Ovary (tissue), 3 donors: ENCODE data around the gene GPT2.

Experiments used
- EP300 ChIP-seq: sonication (generic); formaldehyde crosslinking; IDR thresholded peaks from one replicate; pipeline ENCODE4 v1.6.1; 2017; ENCODE audit warnings: antibody characterized with exemption
- POLR2A ChIP-seq: fragments of 450-650 bp; IDR thresholded peaks from one replicate; pipeline ENCODE4 v1.6.1; 2017; ENCODE audit warnings: antibody characterized with exemption, mild to moderate bottlenecking, moderate library complexity
- TF ChIP-seq, protein P1 (sequence below), 3 donors: fragments of 450-650 bp in 2 of 3; fragments of 200-600 bp in 1 of 3; IDR thresholded peaks; one replicate each; pipeline versions ENCODE4 v1.5.1 to v1.8.0; 2016 to 2022; ENCODE audit warnings: antibody characterized with exemption in 3 of 3, mild to moderate bottlenecking in 1 of 3
- donor health status: DM: no; HTN: no; CAD: no.

DNA sequence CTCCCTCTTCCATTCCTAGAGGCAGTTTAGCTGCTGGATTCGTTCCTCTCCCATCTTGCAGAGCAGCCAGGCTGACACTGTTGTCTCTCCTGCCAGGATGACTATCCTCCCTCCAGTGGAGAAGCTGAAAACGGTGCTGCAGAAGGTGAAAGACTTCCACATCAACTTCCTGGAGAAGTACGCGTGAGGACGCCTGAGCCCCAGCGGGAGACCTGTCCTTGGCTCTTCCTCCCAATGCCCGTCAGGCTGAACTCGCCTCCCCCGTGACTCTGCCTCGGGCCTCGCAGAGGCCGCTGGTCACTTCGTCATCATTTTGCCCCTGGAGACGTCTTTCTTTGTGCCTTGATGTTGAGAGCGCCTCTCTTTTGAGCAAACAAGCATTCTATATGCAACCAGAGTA is 44.6 kb downstream of the GPT2 start:
- no peak for TF ChIP-seq EP300
- TF ChIP-seq, protein P1, sequence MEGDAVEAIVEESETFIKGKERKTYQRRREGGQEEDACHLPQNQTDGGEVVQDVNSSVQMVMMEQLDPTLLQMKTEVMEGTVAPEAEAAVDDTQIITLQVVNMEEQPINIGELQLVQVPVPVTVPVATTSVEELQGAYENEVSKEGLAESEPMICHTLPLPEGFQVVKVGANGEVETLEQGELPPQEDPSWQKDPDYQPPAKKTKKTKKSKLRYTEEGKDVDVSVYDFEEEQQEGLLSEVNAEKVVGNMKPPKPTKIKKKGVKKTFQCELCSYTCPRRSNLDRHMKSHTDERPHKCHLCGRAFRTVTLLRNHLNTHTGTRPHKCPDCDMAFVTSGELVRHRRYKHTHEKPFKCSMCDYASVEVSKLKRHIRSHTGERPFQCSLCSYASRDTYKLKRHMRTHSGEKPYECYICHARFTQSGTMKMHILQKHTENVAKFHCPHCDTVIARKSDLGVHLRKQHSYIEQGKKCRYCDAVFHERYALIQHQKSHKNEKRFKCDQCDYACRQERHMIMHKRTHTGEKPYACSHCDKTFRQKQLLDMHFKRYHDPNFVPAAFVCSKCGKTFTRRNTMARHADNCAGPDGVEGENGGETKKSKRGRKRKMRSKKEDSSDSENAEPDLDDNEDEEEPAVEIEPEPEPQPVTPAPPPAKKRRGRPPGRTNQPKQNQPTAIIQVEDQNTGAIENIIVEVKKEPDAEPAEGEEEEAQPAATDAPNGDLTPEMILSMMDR (IDR thresholded peaks at IDR 0.05) = no peak
- no peak for TF ChIP-seq POLR2A
